CMK (cell line): ENCODE measurements around the gene PASK.

ENCODE experiments used
- DNase-seq: peaks from one replicate; pipeline ENCODE4 v3.0.0-alpha.2; 2010; ENCODE audit warnings: low read depth

The PASK gene

DNA sequence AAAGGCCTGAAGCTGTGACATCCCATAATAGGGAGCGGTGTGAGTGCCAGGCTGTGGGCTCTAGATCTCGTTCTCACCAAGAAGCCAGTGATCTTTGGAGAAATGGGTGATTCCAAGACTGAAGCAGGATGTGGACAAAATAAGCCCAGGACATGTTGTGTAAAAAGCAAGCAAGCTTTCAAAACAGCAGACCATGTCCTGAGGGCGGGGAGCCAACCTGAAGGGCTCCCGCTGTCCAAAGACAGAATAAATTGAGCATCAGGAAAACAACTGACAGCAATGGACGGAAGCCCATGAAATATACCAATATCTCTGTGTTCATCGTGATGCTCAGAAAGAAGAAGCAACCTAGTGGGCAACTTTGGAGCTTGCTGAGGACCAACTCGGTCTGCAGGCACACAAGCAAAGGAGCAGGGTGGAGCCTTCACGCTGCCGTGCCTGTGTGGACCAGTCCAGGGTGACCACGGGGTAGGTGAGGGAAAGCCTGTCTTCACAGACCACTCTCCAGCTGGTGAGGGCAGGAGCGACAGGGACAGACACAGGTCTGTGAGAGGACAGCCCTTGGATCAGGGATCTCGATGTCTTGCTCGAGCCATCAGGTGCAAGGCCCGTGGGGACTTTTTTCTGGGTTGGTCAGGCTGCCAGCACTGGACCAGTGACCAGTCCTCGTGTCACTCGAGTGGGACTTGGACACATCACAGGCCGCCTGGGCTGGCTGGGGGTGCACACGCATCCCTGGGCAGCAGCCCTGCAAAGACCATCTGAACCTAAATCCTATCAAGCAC lies 68.7 kb downstream of the PASK start:
- DNase-seq = no peak

DNA sequence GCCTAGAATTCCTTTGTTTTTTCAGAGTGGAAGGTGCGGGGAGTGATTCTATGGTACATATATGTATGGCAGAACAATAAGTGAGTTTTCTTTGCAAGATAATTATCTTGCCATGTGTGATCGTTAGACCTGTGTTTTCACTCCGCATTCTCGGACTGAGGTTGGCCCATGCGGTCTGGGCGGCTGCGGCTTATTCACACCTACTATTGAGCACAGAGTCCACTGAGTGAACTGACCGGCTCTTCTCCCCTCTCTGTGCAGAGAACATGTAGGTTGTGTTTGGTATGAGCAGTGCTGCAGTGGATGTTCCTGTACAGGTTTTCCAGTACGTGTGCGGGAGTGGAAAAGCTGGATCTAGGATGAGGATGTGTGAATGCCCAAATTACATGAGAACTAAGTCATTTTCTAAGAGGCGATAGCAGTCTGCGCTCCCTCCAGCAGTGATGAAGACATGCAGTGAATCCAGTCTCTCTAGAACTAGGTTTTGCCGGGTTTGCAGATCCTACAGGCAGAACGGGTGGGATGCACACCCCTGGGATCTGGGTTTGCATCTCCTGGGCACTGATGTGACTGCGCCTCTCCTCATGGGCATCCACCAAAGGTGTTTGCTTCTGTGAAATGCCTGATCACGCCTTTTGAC lies 74.3 kb downstream of the PASK start:
- DNase-seq = no peak

DNA sequence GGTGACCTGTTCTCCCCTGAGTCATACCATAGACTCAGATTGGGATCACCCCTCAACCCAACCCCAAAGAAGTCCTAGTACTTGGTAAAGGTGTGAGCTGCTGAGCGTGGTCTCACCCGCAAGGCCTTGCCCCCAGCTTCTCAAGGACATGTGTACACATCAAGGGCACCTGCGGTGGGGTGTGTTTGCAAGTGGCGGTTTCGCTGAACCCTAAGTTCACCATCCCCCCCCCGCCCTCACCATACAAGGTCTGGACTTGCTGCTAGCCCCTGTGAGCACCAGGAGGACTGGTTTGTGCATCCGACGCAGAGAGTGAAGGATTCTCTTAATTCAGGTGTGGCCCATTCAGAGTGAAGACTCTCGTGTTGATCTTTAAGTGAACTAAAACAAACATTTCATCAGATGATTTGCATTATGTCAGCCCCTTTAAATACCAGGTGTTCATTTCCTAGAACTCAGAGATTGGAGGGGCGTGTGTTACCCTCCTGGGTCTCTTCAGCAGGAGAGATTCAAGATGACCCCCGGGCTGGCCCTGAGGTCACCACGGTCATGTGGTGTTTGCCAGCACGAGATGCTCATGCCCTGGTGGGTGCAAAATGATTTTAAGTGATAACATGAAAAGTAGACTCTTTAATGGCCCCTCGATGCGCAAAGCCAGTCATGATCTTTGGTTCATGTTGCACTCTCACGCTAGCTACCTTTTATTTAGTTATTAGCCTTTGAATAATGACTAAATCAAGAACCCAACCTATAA lies 75.0 kb downstream of the PASK start:
- no peak for DNase-seq

DNA sequence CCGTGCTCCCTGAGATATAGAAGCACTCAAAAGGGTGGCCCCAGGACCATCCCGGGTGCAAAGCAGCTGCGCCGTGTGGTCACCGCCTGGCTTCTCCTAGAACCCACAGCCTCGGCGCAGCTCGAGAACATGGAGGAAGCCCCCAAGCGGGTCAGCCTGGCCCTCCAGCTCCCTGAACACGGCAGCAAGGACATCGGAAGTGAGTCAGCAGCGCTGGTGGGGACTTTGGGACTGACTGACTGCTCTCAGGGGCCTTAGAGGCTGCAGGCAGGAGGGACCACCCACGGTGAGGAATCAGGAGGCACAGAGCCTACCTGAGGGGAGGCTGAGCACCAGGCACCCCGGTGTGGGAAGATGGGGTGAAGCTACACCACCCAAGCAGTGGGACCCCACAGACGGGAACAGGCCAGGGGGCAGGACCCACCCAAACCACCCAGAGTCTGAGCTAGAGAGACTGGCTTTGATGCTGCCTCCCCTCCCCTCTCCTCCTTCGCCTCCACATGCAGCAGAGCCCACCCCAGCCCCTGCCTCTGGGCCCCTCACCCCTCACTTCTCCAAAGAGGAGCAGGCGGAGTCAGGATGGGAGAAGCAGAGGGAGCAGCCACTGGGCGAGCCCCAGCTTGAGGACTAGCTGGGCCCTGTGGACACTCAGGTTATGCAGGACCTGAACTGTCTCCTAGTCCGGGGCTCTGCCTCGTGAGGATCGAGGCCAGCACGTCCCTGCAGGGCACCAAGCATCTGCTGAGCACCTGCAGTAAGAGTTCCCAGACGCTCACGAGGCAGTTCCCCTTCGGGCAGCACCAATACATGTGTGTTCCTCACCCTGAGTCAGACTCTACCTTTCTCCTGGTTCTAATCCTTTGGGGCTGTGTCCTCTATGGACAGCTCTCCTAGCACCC lies 75.9 kb downstream of the PASK start:
- DNase-seq = no peak

DNA sequence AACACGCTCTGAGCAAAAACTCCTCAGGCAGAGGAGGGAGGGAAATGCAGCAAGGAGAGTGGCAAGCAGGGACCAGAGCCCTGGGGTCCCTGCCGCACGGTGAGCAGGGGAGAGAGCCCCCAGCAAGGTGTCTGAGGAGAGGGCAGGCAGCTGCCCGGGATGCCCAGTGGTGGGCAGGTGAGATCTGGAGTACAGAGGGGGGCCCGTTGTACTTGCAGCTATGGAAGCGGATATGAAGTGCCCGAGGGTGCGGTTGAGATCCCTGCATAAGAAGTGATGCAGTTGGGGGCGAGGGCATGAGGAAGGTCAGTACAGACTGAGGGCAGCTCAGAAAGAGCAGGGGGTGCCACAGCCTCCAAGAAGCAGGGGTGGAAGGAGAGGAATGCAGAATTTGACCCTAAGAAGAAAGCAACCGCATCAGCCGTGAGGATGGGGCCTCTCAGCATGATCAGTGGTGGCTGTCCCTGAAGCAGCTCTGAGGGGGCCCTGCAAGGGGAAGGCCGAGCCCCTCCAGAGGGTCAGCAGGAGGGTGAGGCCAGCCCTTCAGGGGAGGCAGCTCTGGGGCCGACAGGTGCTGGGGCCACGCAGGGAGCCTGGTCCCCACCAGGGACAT lies 76.6 kb downstream of the PASK start:
- no peak for DNase-seq

DNA sequence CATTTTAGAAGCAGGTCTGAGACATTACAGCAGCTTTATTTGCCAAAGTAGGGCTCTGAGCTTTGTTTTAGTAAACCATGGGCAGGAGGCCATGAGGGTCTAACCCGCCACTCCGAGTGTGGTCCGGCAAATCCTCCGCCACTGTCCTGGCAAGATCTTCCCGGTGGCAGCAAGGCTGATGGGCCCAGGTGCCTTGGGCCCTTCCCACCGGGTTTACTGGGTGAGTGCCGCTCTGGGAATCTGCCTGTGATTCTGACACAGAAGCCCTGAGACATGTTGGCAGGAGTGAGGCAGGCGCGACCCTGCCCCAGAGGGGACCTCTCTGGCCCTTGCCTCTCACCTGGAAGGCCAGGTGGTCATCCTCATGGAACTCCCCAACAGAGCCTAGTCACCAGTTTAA lies 77.1 kb downstream of the PASK start:
- no peak for DNase-seq

DNA sequence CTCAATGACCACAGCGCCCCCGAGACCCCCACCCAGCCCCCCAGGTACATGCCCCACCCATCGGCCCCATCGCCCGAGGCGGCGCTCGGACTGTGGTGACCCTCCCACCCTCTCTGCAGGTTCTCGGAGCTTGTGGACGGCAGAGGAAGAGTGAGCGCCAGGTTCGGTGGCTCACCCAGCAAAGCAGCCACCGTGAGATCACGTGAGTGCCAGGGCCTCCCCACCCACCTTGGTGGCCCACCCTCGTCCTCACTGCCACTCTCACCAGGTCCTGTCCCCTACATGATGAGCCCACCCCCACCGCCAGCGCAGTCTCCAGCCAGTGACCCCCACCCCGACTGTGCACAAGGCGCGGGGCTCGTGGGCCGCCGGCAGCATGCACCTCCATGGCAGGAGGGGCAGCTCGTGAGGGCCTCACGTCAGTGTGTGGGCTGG lies 77.6 kb downstream of the PASK start:
- DNase-seq = no peak

DNA sequence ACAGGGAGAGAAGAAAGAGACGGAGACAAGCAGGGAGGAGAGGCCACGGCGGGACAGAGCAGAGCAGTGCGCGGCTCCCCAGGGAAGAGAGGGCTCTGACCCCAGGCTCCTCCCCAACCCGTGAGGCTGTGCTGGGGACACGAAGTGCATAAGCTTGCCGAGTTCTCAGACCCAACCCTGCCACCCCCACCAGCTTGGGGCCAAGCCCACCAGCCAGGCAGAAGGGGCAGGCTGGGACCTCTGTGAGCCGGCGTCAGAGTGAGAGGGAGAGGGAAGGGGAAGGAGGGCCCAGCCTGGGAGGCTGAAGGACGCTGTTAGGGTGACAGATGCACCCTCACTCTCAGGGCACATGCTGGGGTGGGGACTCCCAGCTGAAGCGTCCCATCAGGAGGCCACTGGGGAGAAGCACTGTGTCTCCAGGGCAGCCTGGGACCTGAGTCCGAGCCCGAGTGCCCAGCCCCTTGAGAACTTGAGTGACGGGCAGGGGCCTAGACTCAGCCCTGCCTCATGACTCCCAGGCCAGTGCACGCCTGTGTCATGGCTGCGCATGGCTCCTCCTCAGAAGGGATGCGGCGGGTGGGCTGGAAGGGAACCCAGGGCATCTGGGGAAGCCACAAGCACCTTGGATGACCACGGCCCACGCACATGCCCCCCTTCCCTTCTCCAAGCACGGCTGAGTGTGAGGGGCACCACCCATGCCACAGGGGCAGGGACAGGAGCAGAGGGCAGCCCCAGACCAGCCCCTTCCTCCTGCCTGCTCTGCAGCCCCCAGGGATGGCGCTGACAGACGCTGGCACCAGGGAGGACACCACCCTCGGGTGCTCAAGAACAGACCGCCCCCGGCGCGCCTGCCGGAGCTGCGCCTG lies 78.2 kb downstream of the PASK start:
- no peak for DNase-seq

DNA sequence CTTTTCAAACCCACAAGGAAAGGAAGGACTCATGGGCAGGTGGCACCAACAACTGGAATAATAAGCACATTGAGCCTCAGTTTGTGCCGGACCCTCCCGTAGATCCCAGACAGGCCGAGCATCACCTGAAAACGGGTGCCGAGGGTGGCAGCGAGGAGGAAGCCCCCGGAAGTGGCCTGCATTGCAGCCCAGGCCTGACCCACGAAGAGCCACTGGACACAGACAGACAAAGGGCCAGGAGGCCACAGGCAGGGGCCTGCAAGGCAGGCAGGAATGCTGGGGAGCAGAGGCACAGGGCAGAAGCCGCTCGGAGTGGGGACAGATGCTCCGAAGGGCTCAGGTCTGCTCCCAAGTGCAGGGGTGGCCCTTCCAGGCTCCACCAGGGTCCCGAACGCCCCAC lies 78.9 kb downstream of the PASK start:
- no peak for DNase-seq

DNA sequence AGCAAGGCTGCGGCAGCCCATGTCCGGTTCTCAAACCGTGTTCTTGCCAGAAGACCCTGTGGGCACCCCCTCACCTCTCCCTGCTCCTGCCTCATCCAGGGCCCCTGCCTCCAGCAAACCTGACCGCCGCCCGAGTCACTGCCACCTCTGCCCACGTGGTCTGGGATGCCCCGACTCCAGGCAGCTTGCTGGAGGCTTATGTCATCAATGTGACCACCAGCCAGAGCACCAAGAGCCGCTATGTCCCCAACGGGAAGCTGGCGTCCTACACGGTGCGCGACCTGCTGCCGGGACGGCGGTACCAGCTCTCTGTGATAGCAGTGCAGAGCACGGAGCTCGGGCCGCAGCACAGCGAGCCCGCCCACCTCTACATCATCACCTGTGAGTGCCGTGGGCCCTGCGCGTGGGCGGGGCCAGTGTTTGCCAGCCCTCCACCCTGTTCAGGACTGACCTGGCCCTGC lies 79.4 kb downstream of the PASK start:
- DNase-seq = no peak

DNA sequence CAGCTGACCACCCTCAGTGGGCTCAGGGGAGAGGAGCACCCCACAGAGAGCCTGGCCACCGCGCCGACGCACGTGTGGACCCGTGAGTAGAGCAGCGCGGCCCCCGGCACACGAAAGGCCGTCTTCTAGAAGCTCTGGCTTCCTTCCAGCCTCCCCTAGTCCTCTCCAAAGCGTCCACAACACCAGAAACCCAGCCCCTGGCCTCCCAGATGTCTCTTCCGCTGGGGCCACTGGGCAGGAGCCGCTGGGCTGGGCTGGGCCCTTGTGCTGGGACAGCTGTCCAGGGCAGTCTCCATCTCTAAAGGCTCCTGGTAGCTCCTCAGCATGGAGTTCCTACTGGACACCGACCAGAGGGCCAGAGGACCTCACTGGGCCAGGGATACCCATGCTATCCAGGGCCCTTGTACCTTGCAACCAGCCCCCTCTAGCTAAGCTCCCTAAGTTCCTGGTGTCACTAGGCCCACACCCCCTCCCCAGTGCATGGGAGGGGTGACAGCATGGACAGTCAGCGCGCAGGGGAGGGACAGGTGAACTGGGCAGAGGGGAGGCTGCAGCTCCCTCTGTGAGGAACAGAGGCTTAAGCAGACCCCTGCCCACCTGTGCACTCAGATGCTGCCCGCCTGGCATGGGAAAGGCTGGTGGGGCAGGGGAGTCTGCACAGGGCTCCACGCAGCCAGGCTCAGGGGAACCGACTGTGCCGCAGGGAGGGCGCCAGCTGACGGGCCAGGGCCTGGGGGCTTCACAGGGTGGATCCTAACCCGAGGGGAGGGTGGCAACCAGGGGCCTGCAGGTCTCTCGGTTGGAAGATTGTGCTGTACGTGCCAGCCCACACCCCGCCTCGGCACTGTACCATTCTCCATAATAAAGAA lies 80.1 kb downstream of the PASK start:
- no peak for DNase-seq

DNA sequence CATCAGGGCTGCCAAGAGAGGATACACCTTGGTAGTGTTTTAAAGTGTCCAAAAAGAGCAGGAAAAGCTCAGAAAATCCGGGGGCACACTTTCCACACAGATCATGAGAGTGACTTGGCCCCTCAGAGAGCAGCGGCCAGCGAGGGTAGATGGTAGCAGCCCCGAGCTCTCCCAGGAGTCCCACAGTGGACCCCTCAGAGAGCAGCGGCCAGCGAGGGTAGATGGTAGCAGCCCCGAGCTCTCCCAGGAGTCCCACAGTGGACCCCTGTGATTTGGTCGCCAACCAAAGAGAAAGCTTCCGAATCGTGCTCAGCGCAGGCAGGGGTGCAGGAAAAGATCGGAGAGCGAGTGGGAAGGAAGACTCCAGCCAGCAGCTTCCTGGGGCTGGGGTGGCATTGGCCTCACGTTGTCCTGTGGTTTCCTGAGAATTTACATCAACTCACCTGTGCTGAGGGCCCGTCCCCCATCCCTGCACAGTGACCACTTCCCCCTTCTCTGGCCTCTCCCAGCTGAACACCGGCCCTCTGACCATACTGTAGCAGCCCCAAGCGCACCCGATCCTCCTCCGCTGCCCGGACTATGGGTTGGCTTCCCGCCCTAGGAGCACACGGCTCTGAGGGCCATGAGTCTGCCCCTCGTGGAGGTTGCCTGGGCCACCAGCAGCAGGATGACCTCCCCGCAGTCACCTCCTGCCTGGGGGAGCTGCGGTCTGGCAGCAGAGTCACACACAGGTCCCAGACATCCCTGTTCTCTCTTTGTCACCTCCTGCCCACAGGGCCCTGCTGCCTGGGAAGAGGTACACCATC lies 80.9 kb downstream of the PASK start:
- DNase-seq = no peak

DNA sequence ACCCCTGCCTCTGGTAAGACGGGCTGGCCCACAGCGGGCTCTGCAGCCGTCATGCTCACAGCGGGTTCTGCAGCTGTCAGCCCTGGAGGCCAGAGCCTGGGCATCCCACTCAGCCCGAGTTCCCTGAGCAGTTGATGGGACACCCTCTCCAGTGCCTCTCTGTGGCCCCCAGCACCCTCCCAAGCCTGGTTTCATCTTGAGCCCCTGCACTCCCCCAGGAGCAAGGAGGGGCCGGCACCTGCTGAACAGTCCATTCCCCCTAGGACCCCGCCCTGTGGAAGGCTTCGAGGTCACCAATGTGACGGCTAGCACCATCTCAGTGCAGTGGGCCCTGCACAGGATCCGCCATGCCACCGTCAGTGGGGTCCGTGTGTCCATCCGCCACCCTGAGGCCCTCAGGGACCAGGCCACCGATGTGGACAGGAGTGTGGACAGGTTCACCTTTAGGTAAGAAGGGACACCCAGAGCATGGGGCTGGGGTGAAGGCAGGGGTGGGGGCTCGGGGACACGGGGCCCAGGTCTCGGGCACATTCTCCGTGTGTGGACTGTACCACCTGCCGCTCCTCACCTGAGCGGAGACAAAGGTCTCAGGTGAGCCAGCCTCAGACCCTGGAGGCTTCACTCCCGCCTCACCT lies 81.7 kb downstream of the PASK start:
- no peak for DNase-seq

DNA sequence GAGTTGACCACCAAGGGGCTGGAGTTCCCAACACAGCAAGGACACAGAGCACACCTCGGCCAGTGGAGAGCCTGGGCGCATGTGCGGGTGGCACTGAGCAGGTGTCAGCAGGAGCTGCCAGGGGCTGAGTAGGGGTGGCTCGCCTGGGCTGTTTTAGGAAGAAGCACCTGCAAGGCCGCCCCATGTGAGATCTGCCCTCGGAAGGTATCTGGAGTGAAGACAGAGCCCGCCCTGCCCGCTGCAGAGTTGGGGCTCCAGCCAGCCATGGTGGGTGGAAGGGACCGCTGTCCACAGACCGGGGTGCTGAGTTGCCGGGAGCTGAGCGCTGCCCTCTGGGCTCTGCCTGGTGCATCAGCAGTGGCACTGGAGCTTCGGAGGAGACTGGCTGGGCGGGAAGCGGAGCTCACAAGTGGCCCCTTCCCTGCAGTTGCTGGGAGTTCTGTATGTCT lies 82.4 kb downstream of the PASK start:
- no peak for DNase-seq

DNA sequence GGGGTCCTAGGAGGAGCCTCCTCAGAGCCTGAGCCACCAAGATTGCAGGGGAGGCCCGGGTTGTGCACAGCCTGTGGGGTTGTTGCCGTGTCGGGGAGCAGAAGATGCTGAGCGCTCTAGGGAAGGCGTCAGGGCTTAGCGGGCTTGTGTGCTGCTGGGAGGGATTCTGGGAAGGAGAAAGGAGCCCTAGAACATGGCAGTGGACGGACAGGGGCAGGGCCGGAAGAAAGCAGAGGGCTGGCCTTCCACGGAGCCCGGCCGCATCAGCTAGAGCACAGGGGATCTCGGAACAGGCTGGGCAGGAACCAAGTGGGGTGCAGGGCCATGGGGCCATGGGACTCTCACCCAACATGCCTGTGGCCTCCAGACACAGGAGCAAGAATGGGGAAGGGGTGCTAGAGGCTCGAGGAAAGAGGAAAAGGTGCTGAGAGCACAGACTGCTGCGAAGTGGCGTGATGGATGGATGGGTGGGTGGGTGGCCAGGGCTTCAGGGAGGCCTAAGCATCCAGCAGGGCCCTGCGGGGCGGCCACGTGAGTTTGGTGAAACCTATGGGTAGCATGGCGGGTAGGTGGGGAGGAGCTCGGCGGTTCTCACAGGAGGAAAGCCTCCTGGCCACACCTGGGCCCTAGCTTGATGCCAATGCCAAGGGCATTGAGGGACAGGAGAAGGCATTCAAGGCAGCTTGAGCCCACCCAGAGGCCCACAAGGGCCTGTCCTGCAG lies 82.9 kb downstream of the PASK start:
- no peak for DNase-seq

DNA sequence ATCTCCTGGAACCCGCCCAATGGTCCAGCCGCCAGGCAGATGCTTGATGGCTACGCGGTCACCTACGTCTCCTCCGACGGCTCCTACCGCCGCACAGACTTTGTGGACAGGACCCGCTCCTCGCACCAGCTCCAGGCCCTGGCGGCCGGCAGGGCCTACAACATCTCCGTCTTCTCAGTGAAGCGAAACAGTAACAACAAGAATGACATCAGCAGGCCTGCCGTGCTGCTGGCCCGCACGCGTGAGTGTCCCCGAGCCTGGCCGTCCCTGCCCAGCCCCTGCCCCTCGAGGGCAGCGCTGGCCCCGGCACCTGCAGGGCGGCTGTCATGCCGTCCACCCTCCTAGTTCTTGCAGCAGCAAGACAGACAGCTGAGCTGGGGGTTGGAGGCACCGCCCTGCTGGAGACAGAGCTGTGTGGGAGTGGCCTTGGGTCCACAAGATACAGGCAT lies 83.9 kb downstream of the PASK start:
- no peak for DNase-seq

DNA sequence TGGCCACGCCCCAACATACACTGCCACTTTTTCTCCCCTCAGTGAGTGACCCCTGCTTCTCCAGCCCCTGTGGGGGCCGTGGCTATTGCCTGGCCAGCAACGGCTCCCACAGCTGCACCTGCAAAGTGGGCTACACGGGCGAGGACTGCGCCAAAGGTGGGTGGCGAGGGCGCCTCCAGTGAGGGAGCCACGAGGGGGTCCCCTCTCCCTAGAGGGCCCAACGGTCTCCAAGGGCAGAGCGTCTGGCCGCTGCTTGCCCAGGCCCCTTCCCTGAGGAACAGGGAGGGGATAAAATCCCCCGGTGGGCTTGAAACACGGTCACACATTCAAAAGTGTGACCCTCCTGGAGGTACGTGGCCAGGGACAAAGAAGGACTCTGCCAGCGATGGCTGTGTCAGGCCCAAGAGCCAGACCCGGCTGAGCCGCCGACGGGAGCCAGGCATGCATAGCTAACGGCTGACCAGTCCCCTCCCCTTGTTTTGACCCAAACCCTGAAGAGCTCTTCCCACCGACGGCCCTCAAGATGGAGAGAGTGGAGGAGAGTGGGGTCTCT lies 84.4 kb downstream of the PASK start:
- DNase-seq = no peak
